ENCODE measurements around the gene KCND2.
"Not testable (repeated sequence)": the region's sequence is repeated elsewhere in the genome, so short reads cannot be mapped to it uniquely, and the experiment has no call there.

Gene KCND2

GRCh38 chr7:120684463-120684862 lies 411.5 kb downstream of the KCND2 start:
- Histone ChIP-seq H3K9ac (ENCODE audit: insufficient read length, low read depth) (no peak overlapping the region), H3K9me3 (ENCODE audit: insufficient read depth, low read length) (no peaks in the 10 kb centered on the region), H3K4me1 (ENCODE audit: insufficient read depth, insufficient read length) (no peaks in the 10 kb centered on the region), H3K36me3 (ENCODE audit: insufficient read depth, insufficient read length, low read length) (no peaks in the 10 kb centered on the region), H3K4me3 (ENCODE audit: insufficient read length, low read depth) (no peak overlapping the region), H3K27me3 (ENCODE audit: insufficient read depth, insufficient read length) (no peaks in the 10 kb centered on the region)
- no peak for DNase-seq (ENCODE audit: low read depth, low spot score)
- TF ChIP-seq YY1 (IDR thresholded peaks at IDR 0.05; ENCODE audit: insufficient read depth, insufficient read length), result no peak
- no peak for TF ChIP-seq ZNF274 (IDR thresholded peaks at IDR 0.05; ENCODE audit: low read depth, low read length)
- TF ChIP-seq SUZ12 (IDR thresholded peaks at IDR 0.05; ENCODE audit: extremely low read depth, insufficient read depth, insufficient read length), result no peak

DNA sequence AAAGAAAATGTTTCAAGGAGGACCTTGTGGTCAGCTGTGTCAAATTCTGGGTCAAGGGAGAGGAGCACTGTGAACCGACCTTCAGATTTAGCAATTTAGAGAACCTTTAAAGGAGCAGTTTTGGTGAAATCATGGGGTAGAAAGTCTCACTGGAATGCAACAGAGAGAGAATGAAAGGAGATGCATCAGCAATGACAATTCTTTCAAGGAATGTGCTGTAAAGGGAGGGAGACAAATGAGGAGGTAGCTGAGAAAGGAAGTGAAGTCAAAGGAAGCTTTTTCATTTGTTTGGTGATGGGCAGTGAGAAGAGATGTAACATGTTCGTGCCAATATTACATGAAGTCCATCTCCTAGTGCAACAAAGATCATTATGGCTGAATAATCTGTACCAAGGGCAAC lies 418.9 kb downstream of the KCND2 start:
- H3K9ac ChIP-seq (ENCODE audit: insufficient read length, low read depth), result no peak overlapping the region
- no peak overlapping the region for H3K4me3 ChIP-seq (ENCODE audit: insufficient read length, low read depth)
- H3K36me3 ChIP-seq (ENCODE audit: insufficient read depth, insufficient read length, low read length), result no peaks in the 10 kb centered on the region
- DNase-seq (ENCODE audit: low read depth, low spot score), result peak; percentile 2
- H3K4me1 ChIP-seq (ENCODE audit: insufficient read depth, insufficient read length), result no peaks in the 10 kb centered on the region
- TF ChIP-seq YY1 (IDR thresholded peaks at IDR 0.05; ENCODE audit: insufficient read depth, insufficient read length), result no peak
- TF ChIP-seq SUZ12 (IDR thresholded peaks at IDR 0.05; ENCODE audit: extremely low read depth, insufficient read depth, insufficient read length), result no peak
- no peak for TF ChIP-seq ZNF274 (IDR thresholded peaks at IDR 0.05; ENCODE audit: low read depth, low read length)
- no peaks in the 10 kb centered on the region for H3K9me3 ChIP-seq (ENCODE audit: insufficient read depth, low read length)
- no peaks in the 10 kb centered on the region for H3K27me3 ChIP-seq (ENCODE audit: insufficient read depth, insufficient read length)

DNA sequence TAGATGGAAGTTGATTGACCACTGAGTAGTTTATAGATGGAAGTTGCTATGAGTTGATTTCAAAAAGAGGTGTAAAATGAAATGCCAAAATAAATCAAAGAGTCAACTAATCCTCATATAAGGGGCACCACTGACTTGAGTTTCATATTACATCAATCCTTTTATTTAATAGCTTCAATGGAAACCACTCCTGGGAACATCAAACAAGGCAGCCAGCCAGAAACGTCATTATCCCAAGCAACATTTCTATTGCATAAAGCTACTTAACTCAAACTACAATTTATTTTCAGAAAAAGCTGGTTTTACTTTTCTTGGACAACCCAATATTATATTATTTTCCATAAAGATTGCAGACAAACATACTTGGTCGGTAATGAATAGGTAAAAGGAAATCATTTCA lies 422.9 kb downstream of the KCND2 start:
- no peak overlapping the region for H3K9ac ChIP-seq (ENCODE audit: insufficient read length, low read depth)
- no peaks in the 10 kb centered on the region for H3K4me1 ChIP-seq (ENCODE audit: insufficient read depth, insufficient read length)
- no peaks in the 10 kb centered on the region for H3K27me3 ChIP-seq (ENCODE audit: insufficient read depth, insufficient read length)
- no peak for TF ChIP-seq YY1 (IDR thresholded peaks at IDR 0.05; ENCODE audit: insufficient read depth, insufficient read length)
- TF ChIP-seq ZNF274 (IDR thresholded peaks at IDR 0.05; ENCODE audit: low read depth, low read length), result no peak
- no peaks in the 10 kb centered on the region for H3K9me3 ChIP-seq (ENCODE audit: insufficient read depth, low read length)
- DNase-seq (ENCODE audit: low read depth, low spot score), result no peak
- H3K4me3 ChIP-seq (ENCODE audit: insufficient read length, low read depth), result no peak overlapping the region
- no peaks in the 10 kb centered on the region for H3K36me3 ChIP-seq (ENCODE audit: insufficient read depth, insufficient read length, low read length)

DNA sequence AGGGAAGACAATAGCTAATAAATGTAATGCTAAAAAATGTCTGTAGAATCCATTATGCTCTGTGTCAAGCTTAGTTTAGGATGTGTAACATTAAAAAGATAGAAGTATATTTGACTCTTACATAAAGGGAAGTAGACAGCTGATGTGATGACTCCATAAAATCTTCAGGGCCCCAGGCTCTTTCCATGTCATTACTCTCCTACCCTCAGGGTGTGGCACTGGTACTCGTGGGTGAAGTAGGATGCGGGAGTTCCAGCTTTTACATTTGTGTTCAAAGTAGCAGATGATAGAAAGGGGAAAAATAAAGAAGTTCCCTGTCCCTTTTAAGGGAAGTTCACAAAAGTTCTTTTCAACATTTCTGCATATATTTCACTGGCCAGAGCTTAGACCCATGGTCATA lies 427.8 kb downstream of the KCND2 start:
- Histone ChIP-seq H3K27me3 (ENCODE audit: insufficient read depth, insufficient read length) (no peaks in the 10 kb centered on the region), H3K9ac (ENCODE audit: insufficient read length, low read depth) (no peak overlapping the region), H3K9me3 (ENCODE audit: insufficient read depth, low read length) (no peaks in the 10 kb centered on the region), H3K36me3 (ENCODE audit: insufficient read depth, insufficient read length, low read length) (no peaks in the 10 kb centered on the region), H3K4me3 (ENCODE audit: insufficient read length, low read depth) (no peak overlapping the region), H3K4me1 (ENCODE audit: insufficient read depth, insufficient read length) (no peaks in the 10 kb centered on the region)
- TF ChIP-seq YY1 (IDR thresholded peaks at IDR 0.05; ENCODE audit: insufficient read depth, insufficient read length), result no peak
- TF ChIP-seq ZNF274 (IDR thresholded peaks at IDR 0.05; ENCODE audit: low read depth, low read length), result no peak
- TF ChIP-seq SUZ12 (IDR thresholded peaks at IDR 0.05; ENCODE audit: extremely low read depth, insufficient read depth, insufficient read length), result no peak
- no peak for DNase-seq (ENCODE audit: low read depth, low spot score)

GRCh38 chr7:120702408-120702807 lies 429.4 kb downstream of the KCND2 start:
- not testable (repeated sequence) for H3K4me1 ChIP-seq (ENCODE audit: insufficient read depth, insufficient read length); H3K9ac ChIP-seq (ENCODE audit: insufficient read length, low read depth); H3K9me3 ChIP-seq (ENCODE audit: insufficient read depth, low read length); H3K36me3 ChIP-seq (ENCODE audit: insufficient read depth, insufficient read length, low read length); DNase-seq (ENCODE audit: low read depth, low spot score); H3K27me3 ChIP-seq (ENCODE audit: insufficient read depth, insufficient read length); H3K4me3 ChIP-seq (ENCODE audit: insufficient read length, low read depth)

DNA sequence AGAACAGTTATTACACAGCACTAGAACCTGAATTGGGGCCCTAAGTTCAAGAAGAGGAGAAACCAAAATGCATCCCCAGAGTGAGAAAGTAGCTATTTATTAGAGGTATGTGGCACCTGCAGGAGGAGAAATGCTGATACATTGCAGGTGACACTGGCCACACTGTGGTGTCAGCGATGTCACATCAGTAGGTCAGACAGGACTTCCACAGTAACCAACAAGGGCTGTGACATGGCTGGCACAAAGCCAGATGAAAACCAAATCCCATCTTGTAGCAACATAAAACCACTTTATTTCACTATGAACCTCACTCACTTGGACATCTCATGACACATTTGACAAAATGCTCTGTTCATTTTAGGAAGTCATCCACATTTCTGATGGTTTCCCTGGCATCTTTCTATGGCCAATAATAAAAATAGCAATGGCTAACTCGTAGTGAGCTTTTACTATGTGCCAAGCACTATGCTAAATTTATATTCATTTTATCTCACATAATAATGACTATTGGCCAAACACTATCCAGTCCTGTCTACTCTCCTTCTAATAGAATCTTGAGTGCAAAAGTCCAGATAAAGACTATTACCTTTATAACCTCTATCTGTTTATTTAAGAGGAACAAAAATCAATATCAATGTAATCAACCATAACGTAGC lies 430.7 kb downstream of the KCND2 start:
- Histone ChIP-seq H3K36me3 (ENCODE audit: insufficient read depth, insufficient read length, low read length) (no peaks in the 10 kb centered on the region), H3K4me3 (ENCODE audit: insufficient read length, low read depth) (no peak overlapping the region), H3K9me3 (ENCODE audit: insufficient read depth, low read length) (no peaks in the 10 kb centered on the region), H3K27me3 (ENCODE audit: insufficient read depth, insufficient read length) (no peaks in the 10 kb centered on the region), H3K9ac (ENCODE audit: insufficient read length, low read depth) (no peak overlapping the region), H3K4me1 (ENCODE audit: insufficient read depth, insufficient read length) (no peaks in the 10 kb centered on the region)
- DNase-seq (ENCODE audit: low read depth, low spot score), result no peak
- no peak for TF ChIP-seq ZNF274 (IDR thresholded peaks at IDR 0.05; ENCODE audit: low read depth, low read length)
- TF ChIP-seq YY1 (IDR thresholded peaks at IDR 0.05; ENCODE audit: insufficient read depth, insufficient read length), result no peak
- TF ChIP-seq SUZ12 (IDR thresholded peaks at IDR 0.05; ENCODE audit: extremely low read depth, insufficient read depth, insufficient read length), result no peak

DNA sequence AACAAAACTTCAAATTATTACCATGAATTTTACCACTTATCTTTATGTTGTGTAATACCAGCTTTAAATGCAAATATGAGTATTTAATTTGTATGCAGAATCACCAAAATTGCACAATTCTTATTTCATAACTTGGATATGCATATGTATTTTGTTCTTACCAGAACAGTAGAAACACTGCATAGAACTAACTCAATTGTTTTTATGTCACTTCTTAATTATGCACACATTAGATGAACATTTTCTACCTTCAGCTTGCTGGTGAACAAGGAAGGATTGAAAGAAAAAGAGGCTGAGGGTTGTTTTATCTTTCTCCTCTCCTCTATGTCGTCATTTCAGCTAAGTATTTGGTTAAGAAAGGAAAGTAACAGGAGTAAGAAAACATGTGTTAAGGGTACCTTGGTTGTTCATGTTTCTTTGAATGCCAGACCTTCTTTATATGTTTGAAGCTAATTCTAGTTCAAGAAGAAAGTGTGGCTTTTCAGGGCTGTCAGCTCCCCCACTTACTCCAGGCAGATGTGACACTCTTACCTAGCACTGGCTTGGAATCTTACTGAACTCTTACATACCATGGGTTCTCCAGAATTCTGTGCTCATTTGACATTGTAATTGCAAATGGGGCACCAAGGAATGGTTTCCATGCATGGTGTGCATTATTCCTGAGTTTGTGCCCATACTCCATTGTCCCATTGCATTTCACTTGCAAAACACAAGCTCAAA lies 436.4 kb downstream of the KCND2 start:
- Histone ChIP-seq H3K9me3 (ENCODE audit: insufficient read depth, low read length) (no peaks in the 10 kb centered on the region), H3K4me1 (ENCODE audit: insufficient read depth, insufficient read length) (no peaks in the 10 kb centered on the region), H3K4me3 (ENCODE audit: insufficient read length, low read depth) (no peak overlapping the region), H3K27me3 (ENCODE audit: insufficient read depth, insufficient read length) (no peaks in the 10 kb centered on the region), H3K36me3 (ENCODE audit: insufficient read depth, insufficient read length, low read length) (no peaks in the 10 kb centered on the region), H3K9ac (ENCODE audit: insufficient read length, low read depth) (no peak overlapping the region)
- TF ChIP-seq ZNF274 (IDR thresholded peaks at IDR 0.05; ENCODE audit: low read depth, low read length), result no peak
- TF ChIP-seq SUZ12 (IDR thresholded peaks at IDR 0.05; ENCODE audit: extremely low read depth, insufficient read depth, insufficient read length), result no peak
- no peak for TF ChIP-seq YY1 (IDR thresholded peaks at IDR 0.05; ENCODE audit: insufficient read depth, insufficient read length)
- no peak for DNase-seq (ENCODE audit: low read depth, low spot score)

Data from NT2/D1 (cell line).